NCI-H146 treated with DMSO at 0.1 percent for 48 hours (cell line): ENCODE results near the gene COX7A2.
A peak's percentile ranks its signal among the peaks of the same experiment; 100 is the strongest.

Experiments
- DNase-seq: peaks from one replicate; lab custom pipeline; 2025; ENCODE audit not compliant: unreplicated experiment; lab: John Stamatoyannopoulos, UW

Gene COX7A2

GRCh38 chr6:75221116-75221515, 22.5 kb downstream of the COX7A2 start:
- no peak for DNase-seq

DNA sequence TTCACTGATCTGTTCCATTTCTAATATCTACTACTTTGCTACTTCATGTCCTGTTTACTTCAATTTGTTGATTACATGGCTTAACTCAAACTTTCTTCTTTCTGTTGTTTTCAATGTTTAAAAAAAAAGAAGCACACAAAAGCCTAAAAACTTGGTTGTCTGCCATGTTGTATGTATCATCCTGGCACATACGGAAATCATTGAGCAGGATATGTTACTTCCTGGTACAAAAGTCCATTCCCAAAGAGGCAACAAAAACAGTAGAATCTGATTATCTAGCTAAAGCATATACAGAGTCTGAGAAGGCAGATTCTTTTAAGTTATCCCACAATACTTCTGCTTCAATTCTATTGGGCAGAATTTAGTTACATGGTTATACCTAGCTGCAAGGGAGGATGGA, 23.2 kb downstream of the COX7A2 start:
- DNase-seq, result no peak

- no peak for DNase-seq
These were observed 24.3 kb downstream of the COX7A2 start for GRCh38 chr6:75219263-75219662.

DNA sequence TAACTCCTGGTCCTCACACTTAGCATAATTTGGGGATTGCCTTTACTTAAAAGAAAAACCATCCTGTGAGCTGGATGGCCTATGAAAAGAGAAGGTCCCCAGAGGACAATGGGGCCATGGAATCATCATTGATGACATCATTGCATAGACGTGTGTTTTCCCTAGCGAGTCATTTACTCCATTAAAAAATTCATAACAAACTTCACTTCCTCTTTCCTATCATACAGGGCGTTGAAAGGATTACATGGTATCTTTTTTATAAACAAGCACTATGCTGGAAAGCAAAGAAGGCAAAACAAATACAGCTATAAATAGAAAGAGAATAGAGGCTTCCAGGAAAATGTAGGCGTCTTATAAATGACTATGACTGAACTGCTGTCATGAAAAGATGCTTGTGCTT, 26.4 kb downstream of the COX7A2 start:
- no peak for DNase-seq

- DNase-seq, result no peak
These were observed 28.3 kb downstream of the COX7A2 start for GRCh38 chr6:75215291-75215690.

- DNase-seq, result no peak
These were observed 29.9 kb downstream of the COX7A2 start for GRCh38 chr6:75213732-75214131.

DNA sequence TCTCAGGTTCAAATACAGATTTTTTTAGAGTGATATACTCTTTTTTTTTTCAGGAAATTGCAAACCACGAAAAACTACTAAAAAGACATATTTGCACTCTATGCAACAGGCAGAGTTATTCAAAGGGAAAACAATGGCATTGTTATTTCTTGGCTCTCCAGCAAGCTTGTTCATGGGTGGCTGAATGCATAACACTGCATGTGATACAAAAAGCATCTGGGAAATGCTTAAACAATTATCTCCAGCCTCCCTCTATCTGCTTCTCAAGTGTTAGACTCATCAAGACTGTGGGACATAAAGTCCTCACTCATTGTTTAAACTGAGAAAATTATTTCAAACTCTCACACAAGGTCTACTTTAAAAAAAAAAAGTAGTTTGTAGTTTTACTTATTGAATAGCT, 30.5 kb downstream of the COX7A2 start:
- DNase-seq, result no peak

- DNase-seq, result no peak
These were observed 31.5 kb downstream of the COX7A2 start for GRCh38 chr6:75211920-75212590.

GRCh38 chr6:75210885-75211739, 32.5 kb downstream of the COX7A2 start:
- peak; percentile 11 for DNase-seq

GRCh38 chr6:75209184-75209723, 34.3 kb downstream of the COX7A2 start:
- no peak for DNase-seq

DNA sequence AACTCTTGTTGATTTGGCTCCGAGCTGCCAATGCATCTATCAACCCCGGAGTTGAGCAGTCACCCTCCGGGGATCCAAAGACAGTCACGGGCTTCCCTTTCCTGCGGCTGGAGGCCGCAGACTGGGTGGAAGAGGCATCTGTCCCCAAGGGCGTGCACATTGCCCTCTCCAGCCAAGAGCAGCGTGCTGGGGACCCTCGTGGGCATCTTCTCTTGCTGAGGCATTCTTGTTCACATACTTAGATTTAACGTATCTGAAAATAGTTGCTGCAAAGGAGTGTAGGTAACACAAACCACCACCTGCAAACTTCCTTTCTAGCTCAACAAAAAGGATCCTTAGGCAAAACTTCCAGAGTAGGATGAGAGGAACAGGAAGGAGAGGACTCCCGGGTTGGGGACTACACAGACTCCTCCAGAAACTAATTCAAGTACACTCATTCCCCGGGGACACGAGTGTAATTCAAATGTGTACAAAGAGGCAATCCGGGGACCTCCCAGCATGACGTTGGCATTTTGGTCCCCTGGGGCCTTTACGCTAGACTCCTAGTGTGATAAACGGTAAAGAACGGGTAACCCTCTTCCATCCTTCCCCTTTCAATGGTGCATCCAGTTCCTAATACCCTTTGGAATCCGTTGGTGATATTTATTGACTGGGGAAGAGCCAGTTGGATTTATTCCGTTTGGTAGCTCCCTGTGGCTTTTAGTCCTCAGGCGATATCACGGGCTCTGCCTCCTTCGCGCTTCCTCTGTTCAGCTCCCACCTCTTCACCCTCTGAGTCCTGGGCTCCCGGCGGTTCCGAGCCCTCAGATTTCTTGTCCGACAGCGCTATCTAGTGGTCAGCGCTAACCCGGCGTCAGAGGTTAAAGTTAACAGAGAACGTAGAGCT, 35.1 kb downstream of the COX7A2 start:
- DNase-seq, result peak; percentile 28

GRCh38 chr6:75206576-75207342, 36.8 kb downstream of the COX7A2 start:
- DNase-seq, result no peak

DNA sequence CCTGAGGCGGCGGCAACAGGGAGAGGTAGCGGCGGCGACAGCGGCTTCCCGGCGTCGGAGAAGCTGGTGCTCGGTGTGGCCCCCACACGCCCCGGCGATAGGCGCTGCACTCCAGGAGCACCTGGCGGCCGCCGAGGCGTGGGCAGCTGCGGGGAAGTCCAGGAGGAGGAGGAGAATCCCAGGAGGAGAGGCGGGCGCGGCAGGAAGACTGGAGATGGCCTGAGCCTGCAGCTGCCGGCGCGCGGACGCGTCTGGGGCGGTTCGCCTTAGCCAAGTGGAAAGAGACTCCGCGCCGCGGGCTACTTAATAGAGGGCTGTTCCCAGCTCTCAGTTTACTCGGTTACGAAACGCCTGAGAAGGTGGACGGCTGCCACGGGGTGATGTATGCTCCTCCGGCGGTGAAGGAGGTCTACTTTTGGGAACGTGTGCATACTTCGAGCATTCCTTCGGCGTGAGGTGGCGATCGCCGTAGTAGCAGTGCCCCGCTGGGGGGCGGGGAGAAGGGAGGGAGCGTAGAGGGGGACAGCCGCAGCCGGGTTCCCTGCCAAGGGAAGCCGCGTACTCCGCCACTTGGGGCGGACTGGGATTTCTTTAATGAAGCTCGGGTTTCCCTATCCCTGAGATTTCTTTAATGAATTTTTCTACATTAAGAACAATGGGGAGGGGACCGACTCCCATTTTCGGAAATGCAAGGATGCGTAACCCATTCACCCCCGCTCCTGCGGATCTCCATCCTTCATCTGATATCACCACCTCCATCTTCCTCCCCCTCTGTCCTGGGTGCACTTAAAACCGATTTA, 37.6 kb downstream of the COX7A2 start, which contains the start of gene COL12A1:
COL12A1 (minus strand) TSS at position 278 of the 800 bp plus-strand sequence. CDS start 3,261 bp downstream, outside the sequence.
- DNase-seq, result peak; percentile 7

GRCh38 chr6:75204959-75205775, 38.4 kb downstream of the COX7A2 start:
- DNase-seq, result no peak

- peak; percentile 22 for DNase-seq
These were observed 39.2 kb downstream of the COX7A2 start for GRCh38 chr6:75204217-75204958.

- DNase-seq, result no peak
These were observed 39.9 kb downstream of the COX7A2 start for GRCh38 chr6:75203721-75204120.

GRCh38 chr6:75202676-75203131, 40.9 kb downstream of the COX7A2 start:
- DNase-seq, result no peak
